Glutamatergic neuron (in vitro differentiated cells): ENCODE measurements around the gene LDLRAD2. TPM values are rescaled to one million over a fixed set of nuclear protein-coding genes. Genes with fewer than 3 reads are reported as not detected.

Source experiments
- total RNA-seq: library from RNA; stranded (reverse); fragmentation: NEBNext Ultra II Directional; extraction: Animal tissue kit (Norgen Biotek cat#: 25700); gene quantifications from one replicate; pipeline ENCODE4 v1.2.1, GENCODE V29; 2021; ENCODE audit not compliant: unreplicated experiment

The LDLRAD2 gene
- total RNA-seq, 1 donor from 2014 or later = not detected

Other genes with a start within 250 kb of the LDLRAD2 start
- gene RAP1GAP, start 142.9 kb upstream of the LDLRAD2 start, total RNA-seq = 4.8 TPM
- 78.7 TPM for gene USP48, start 29.1 kb upstream of the LDLRAD2 start, total RNA-seq
- gene HSPG2, start 125.0 kb downstream of the LDLRAD2 start, total RNA-seq = 3.3 TPM
- gene CELA3B, start 164.8 kb downstream of the LDLRAD2 start, total RNA-seq = not detected
- not detected for gene CELA3A, start 189.4 kb downstream of the LDLRAD2 start, total RNA-seq
- 283 TPM for gene CDC42, start 240.4 kb downstream of the LDLRAD2 start, total RNA-seq